Large intestine (tissue), 3 donors: Measurements from ENCODE around the gene DLG5. TPM values are rescaled to one million over a fixed set of nuclear protein-coding genes. Genes with fewer than 3 reads are reported as not detected.
A peak's percentile ranks its signal among the peaks of the same experiment; 100 is the strongest.

Source experiments
- DNase-seq, 2 donors: peaks; one replicate each; pipeline versions ENCODE4 v3.0.0 to v3.0.0-alpha.2; 2013
- H3K27ac ChIP-seq: one replicate; pipeline ENCODE4 v1.5.1; 2013; ENCODE audit warnings: low read length
- H3K27me3 ChIP-seq: 2 replicates; pipeline ENCODE4 v1.6.1; 2013; ENCODE audit warnings: low read length; ENCODE audit not compliant: control insufficient read depth, insufficient read depth
- H3K36me3 ChIP-seq: 2 replicates; pipeline ENCODE4 v1.6.1; 2013; ENCODE audit warnings: low read length; ENCODE audit not compliant: control insufficient read depth, insufficient read depth
- H3K4me1 ChIP-seq: one replicate; pipeline ENCODE4 v1.6.1; 2013; ENCODE audit warnings: low read length; ENCODE audit not compliant: control insufficient read depth, insufficient read depth
- H3K4me3 ChIP-seq: one replicate; pipeline ENCODE4 v1.5.1; 2013; ENCODE audit warnings: low read length
- H3K9me3 ChIP-seq: one replicate; pipeline ENCODE4 v1.6.1; 2013; ENCODE audit warnings: mild to moderate bottlenecking, low read depth, low read length, moderate library complexity; ENCODE audit not compliant: control insufficient read depth
- WGBS: methylation state at CpG from one replicate; pipeline ENCODE4 v1.1.5; 2013; ENCODE audit warnings: low lambda C conversion rate; ENCODE audit not compliant: insufficient coverage; 5-methylcytosine and 5-hydroxymethylcytosine counted together
- polyA plus RNA-seq: library from polyadenylated mRNA; unstranded; fragments of 120-200 nt; gene quantifications from one replicate; pipeline ENCODE4 v1.2.1, GENCODE V29; 2013

Gene DLG5
- polyA plus RNA-seq, 1 donor: 34.4 TPM

- no peak overlapping the region for H3K4me3 ChIP-seq
- WGBS: 80% methylated on average over 1 of the region's 6 CpGs
- H3K4me1 ChIP-seq: peaks cover 9% of the 10 kb centered on the region
- H3K27me3 ChIP-seq: no peaks in the 10 kb centered on the region
- no peak for DNase-seq
- peaks cover 47% of the 10 kb centered on the region for H3K36me3 ChIP-seq
- H3K9me3 ChIP-seq: no peaks in the 10 kb centered on the region
- H3K27ac ChIP-seq: no peak overlapping the region
These were observed 65.2 kb downstream of the DLG5 start for GRCh38 chr10:77861366-77861765.

GRCh38 chr10:77859865-77860282, 66.7 kb downstream of the DLG5 start:
- H3K36me3 ChIP-seq: peaks cover 47% of the 10 kb centered on the region
- no peak overlapping the region for H3K4me3 ChIP-seq
- DNase-seq: no peak
- H3K4me1 ChIP-seq: no peaks in the 10 kb centered on the region
- no peak overlapping the region for H3K27ac ChIP-seq
- no peaks in the 10 kb centered on the region for H3K9me3 ChIP-seq
- no peaks in the 10 kb centered on the region for H3K27me3 ChIP-seq
- no CpG with 5 or more reads among the region's 4 CpGs for WGBS

GRCh38 chr10:77859200-77859864, 67.2 kb downstream of the DLG5 start:
- Histone ChIP-seq H3K9me3 (no peaks in the 10 kb centered on the region), H3K4me1 (no peaks in the 10 kb centered on the region), H3K4me3 (no peak overlapping the region), H3K36me3 (peaks cover 50% of the 10 kb centered on the region), H3K27ac (no peak overlapping the region), H3K27me3 (no peaks in the 10 kb centered on the region)
- no peak for DNase-seq
- WGBS: 100% methylated on average over 1 of the region's 7 CpGs

- Histone ChIP-seq H3K36me3 (peaks cover 63% of the 10 kb centered on the region), H3K9me3 (no peaks in the 10 kb centered on the region), H3K4me1 (no peaks in the 10 kb centered on the region), H3K27ac (no peak overlapping the region), H3K27me3 (no peaks in the 10 kb centered on the region), H3K4me3 (no peak overlapping the region)
- no peak for DNase-seq
- WGBS: no CpG with 5 or more reads among the region's 11 CpGs
These were observed 69.3 kb downstream of the DLG5 start for GRCh38 chr10:77857272-77857671.

GRCh38 chr10:77856566-77856965, 70.0 kb downstream of the DLG5 start:
- no peaks in the 10 kb centered on the region for H3K9me3 ChIP-seq
- H3K4me1 ChIP-seq: no peaks in the 10 kb centered on the region
- H3K27ac ChIP-seq: no peak overlapping the region
- no peaks in the 10 kb centered on the region for H3K27me3 ChIP-seq
- DNase-seq: no peak
- no CpG with 5 or more reads among the region's 17 CpGs for WGBS
- H3K4me3 ChIP-seq: no peak overlapping the region
- H3K36me3 ChIP-seq: peaks cover 68% of the 10 kb centered on the region

- DNase-seq: no peak
- WGBS: no CpG with 5 or more reads among the region's 5 CpGs
- no peaks in the 10 kb centered on the region for H3K4me1 ChIP-seq
- no peaks in the 10 kb centered on the region for H3K27me3 ChIP-seq
- H3K27ac ChIP-seq: no peak overlapping the region
- H3K9me3 ChIP-seq: no peaks in the 10 kb centered on the region
- no peak overlapping the region for H3K4me3 ChIP-seq
- peaks cover 75% of the 10 kb centered on the region for H3K36me3 ChIP-seq
These were observed 71.0 kb downstream of the DLG5 start for GRCh38 chr10:77855404-77856155.

- Histone ChIP-seq H3K4me3 (no peak overlapping the region), H3K9me3 (no peaks in the 10 kb centered on the region), H3K4me1 (peaks cover 6% of the 10 kb centered on the region), H3K27me3 (no peaks in the 10 kb centered on the region), H3K36me3 (peaks cover 70% of the 10 kb centered on the region), H3K27ac (no peak overlapping the region)
- WGBS: no CpG with 5 or more reads among the region's 6 CpGs
- DNase-seq: no peak
These were observed 72.4 kb downstream of the DLG5 start for GRCh38 chr10:77854115-77854514.

GRCh38 chr10:77853256-77853655, 73.3 kb downstream of the DLG5 start:
- no peaks in the 10 kb centered on the region for H3K9me3 ChIP-seq
- no peak for DNase-seq
- no CpG with 5 or more reads among the region's 16 CpGs for WGBS
- H3K4me3 ChIP-seq: no peak overlapping the region
- H3K27me3 ChIP-seq: no peaks in the 10 kb centered on the region
- peaks cover 11% of the 10 kb centered on the region for H3K4me1 ChIP-seq
- no peak overlapping the region for H3K27ac ChIP-seq
- peaks cover 67% of the 10 kb centered on the region for H3K36me3 ChIP-seq

- no CpG with 5 or more reads among the region's 17 CpGs for WGBS
- Histone ChIP-seq H3K27me3 (no peaks in the 10 kb centered on the region), H3K4me1 (peaks cover 17% of the 10 kb centered on the region), H3K4me3 (no peak overlapping the region), H3K27ac (no peak overlapping the region), H3K36me3 (peaks cover 63% of the 10 kb centered on the region), H3K9me3 (no peaks in the 10 kb centered on the region)
- DNase-seq: no peak
These were observed 75.8 kb downstream of the DLG5 start for GRCh38 chr10:77850620-77851231.

- no peaks in the 10 kb centered on the region for H3K9me3 ChIP-seq
- no peaks in the 10 kb centered on the region for H3K27me3 ChIP-seq
- peaks cover 32% of the 10 kb centered on the region for H3K4me1 ChIP-seq
- peaks cover 50% of the 10 kb centered on the region for H3K36me3 ChIP-seq
- WGBS: no CpG with 5 or more reads among the region's 12 CpGs
- no peak overlapping the region for H3K4me3 ChIP-seq
- peak in 1 of 2 donors; percentile 53 for DNase-seq
- H3K27ac ChIP-seq: no peak overlapping the region
These were observed 77.4 kb downstream of the DLG5 start for GRCh38 chr10:77849039-77849664.
